CD4-positive, alpha-beta T cell treated with Interleukin-6 for 4 hours (primary cell): ENCODE results near the gene C16orf90.

Source experiments
- DNase-seq: peaks from one replicate; pipeline ENCODE4 v3.0.0-alpha.2; 2020; ENCODE audit warnings: mixed read lengths

The C16orf90 gene, protein sequence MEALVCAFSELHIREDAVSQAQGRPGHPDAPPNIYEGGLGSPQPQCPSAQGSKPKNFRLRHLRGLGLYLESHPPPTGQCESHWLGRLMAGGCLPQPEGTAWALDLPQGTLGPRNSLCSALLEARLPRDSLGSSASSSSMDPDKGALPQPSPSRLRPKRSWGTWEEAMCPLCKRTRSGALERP

DNA sequence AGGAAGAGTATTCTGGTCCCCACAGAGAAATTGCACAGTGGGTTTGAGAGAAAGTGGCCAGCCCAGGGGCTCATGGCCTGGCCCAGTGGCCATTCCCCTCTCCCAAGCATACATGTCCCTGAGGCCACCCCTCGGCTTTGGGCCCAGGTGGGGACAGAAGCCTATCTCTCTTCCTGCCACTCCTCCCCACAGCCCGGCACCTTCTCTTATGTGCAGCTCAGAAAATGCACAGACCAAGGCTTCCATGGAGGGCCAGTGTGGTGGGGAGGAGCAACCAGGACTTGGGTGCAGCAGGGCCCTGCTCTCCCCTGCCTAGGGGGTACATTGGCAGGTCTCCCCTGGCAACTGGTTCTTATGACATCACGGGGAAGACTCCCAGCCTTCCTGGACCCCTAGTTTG lies at the start of gene C16orf90:
Gene C16orf90 (minus strand): TSS at position 314 of the 400 bp plus-strand sequence. CDS start 68 bp downstream, at position 246.
- no peak for DNase-seq

DNA sequence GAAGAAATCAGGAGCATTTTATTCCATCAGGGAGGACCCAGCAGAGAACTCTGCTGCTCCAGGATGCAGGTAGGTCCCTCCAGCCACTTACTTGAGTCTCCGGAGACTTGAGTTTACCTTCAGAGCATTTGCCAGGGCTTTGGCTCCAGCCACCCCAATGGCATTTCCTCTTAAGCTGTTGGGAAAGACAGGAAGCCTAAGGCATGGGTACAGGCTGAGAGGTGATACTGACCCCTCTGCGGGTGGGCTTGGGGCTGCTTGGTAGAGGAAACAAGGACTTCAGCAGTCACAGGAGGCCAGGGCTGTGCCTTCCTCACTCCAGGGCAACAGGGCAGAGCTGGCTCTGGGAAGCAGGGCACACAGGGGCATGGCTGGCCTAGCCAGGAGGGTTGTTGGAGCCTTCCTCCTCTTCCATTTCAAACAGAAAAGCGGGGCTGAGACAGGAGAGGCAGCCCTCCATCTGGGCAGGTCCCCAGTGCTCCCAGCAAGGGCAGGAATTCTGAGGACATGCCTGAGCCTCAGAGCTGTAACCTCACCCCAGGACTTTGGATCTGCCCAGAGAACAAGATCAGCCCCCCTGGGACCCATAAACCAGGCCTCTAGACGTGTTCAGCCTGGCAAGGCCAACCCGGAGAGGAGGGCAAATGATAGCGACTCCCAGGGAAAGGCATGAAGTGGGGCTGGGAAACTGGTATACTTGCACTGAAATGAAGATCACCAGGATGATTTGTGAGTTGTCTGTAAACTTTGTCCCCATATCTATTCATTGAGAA lies 47.5 kb upstream of the C16orf90 start:
- DNase-seq = no peak

DNA sequence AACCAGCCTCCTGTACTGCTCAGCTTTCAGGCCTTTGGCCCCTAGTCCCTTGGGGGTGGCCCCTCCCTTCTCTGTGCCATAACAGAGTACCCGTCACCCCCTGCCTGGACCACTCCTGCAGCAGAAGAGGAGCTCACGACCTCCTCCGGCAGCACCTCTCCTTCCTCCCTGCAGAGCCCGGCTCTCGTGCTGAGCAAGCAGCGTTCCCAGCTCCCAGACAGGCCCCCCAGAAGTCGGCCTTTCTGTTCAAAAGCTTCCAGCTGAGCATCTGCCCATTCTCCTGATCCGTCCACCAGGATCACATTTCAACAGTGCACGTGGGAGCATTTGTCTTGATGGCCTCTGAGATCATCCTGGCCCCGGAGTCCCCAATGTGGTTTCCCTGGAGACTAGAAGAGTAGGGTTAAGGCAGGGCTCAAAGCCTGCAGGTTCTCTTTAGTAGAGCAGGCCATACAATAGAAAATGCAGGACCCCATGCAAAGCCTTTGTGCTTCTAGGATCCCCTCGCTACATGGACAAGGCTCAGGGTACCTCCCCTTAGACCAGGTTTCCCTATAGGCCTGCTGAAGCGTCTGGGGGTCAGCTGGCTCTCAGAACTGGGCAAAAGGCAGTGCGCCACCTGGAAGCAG lies 46.4 kb upstream of the C16orf90 start:
- DNase-seq = no peak

DNA sequence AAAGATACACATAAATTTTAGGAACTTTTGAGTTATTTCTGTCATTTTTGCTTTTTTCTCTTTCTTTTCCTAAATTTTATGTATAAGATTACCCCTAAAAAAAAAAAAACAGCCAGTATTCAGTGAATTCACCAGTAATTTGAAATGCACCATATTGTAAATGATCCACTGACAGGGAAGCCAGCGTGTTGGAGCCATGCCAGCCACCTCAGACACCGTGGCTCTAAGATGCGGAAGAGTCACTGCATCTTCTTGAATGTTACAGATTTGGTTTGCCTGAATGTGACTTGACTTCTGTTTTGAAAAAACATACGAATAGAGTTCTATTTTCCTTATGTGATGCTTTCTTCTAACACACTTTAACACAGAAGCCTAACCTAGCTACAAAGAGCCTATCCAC lies 42.9 kb upstream of the C16orf90 start:
- no peak for DNase-seq

DNA sequence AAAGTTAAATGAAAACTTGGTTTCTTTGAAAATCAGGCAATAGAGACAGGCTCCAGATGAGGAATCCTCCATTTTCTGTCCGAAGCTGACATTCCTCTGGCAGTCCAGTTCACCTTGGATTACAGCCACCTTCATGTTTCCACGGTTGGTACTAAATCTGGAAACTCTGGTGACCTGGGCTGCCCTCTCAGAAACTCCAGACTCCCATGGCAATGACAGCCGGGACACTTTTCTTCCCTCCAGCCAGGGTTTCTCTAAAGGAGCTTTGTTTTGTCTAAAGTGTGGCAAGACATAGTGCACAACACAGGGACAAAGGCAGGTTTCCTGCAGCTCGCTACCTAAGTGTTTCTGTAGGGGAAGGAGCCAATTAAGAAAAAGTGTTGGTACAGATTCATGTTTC lies 41.6 kb upstream of the C16orf90 start:
- no peak for DNase-seq

DNA sequence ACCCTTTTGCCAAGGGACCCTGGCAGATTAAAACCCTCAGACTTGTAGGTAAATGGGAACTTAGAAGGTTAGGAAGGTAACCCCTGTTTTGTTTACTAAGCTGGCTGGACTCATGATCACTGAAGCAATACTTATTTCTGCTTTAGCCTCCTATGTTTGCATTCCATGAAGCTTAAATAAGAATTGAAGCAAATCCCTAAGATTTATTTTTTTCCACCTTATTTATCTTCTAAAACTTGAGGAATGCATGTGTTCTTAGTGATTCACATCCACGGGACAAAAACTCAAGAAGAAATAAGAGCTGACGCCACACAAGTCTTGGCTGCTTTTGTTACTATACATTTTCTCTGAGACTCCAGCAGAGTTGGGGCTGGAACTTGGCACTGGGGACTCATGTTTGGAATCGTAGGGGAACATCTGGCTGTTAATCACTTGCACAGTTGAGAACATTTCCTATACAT lies 41.0 kb upstream of the C16orf90 start:
- DNase-seq = no peak

DNA sequence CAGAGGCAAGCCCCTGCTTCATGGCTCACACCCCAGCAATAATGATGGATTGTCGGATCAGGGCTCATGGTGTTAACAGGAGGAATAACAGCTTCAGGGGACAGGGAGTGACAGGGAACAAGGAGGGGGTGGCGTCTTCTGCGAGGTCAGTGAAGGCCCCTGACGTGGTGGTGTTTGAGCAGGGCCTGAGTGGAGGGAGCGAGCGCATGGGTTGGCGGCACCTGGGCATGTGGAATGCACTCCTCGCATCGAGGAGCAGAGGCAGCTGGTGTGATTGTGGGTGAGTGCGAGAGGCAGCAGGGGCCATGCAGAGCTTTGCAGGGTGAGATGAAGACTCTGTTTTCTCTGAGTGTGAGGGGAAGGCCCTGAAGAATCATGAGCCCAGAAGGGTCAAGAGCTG lies 38.8 kb upstream of the C16orf90 start:
- no peak for DNase-seq

DNA sequence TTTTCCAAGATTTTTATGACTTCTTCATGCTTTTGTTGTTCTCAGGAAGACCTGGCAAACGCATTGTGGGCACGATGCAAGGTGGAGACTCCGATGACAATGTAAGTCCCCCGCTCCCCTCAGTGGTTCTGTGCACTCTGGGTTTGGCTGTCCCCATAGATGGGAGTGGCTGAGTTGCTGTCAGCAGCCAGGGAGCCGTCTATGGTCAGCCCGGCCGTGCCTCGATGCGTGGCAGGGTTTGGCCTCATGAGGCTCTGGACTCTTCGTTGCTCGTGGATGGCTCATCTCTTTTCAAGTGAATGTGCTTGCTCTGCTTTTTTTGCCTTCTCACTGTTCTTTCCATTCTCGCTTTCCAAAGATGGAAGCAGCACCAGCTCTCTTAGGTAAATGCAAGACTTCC lies 37.5 kb upstream of the C16orf90 start:
- DNase-seq = no peak

DNA sequence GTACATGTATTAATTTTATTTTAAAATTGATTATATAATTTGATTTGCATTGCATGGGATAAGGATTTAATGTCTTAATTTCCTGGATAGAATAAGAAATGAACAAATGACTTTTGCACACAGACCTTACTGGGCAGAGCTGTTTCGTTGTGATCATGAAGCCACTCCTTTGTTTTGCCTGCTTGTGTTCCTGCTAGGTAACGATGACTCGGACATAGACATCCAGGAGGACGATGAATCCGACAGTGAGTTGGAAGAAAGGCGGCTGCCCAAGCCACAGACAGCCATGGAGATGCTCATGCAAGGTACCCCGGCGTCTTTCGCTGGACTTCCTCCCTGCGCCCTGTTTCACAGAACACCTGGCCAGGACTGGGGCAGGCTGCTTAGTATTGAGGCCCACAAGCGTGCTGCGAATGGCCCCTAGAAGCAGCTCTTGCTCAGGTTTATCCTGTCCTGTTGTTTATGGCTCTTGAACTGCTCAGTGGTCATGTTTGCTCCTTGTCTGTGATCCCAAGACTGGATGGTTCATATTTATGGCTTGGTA lies 35.2 kb upstream of the C16orf90 start:
- DNase-seq = no peak

DNA sequence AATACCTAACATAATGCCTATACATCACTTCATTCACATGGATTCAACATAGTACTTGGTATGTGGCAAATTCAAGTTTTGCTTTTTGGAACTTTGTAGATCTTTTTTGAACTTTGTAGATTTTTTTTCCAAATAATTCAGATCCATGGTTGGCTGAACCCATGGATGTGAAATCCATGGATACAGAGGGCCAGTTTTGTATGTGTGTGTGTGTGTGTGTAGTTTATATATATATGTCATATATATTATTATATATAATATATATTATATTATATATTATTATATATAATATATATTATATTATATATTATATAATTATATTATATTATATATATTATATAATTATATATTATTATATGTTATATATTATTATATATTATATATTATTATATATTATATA lies 33.9 kb upstream of the C16orf90 start:
- no peak for DNase-seq

DNA sequence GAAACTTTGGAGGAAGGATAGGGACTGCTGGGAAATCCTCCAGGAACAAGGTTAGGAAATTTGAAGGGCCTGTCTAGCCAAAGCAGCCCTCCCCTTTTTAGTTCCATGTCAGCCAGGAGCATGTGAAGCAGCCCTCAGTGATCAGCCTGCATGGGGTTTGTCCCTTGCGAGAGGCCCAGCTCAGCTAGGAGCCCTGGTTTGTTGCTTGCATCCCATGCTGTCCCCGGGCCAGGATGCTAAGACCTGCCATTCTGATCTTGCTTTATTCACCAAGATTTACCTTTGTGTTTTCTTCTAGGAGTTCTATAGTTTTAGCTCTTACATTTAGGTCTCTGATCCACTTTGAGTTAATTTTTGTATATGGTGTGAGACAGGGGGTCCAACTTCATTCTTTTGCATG lies 33.1 kb upstream of the C16orf90 start:
- DNase-seq = no peak

DNA sequence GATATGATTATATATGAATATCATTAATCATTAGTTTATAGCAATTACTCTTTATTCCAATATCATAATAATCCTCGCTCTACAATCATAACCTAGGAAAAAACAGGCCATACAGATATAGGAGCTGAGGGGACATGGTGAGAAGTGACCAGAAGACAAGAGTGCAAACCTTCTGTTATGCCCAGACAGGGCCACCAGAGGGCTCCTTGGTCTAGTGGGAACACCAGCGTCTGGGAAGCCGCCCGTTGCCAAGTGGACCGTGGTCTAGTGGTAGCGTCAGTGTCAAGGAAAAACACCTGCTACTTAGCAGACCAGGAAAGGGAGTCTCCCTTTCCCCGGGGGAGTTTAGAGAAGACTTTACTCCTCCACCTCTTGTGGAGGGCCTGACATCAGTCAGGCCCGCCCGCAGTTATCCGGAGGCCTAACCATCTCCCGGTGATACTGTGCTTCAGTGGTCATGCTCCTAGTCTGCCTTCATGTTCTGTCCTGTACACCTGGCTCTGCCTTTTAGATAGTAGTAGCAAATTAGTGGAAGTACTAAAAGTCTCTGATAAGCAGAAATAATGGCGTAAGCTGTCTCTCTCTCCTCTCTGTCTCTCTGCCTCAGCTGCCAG lies 32.0 kb upstream of the C16orf90 start:
- DNase-seq = peak; percentile 57

DNA sequence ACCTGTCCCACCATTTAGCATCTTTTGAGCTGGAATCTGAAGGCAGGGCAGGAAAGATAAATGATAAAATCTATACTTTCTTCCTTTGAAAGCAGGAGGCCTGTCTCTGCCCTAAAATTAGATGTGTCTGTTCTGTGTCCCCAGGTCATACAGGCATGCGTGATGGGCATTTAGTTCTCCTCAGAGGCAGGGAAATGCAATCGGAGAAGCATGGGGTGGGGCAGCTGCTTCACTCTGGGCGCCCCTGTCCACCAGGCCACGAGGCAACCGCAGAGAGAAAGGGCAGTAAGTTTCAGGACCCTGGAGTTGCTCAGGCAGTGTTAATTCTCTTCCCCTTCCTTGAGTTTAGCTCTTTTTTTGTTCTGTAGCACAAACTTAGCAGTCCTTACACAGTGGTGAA lies 30.7 kb upstream of the C16orf90 start:
- DNase-seq = no peak

DNA sequence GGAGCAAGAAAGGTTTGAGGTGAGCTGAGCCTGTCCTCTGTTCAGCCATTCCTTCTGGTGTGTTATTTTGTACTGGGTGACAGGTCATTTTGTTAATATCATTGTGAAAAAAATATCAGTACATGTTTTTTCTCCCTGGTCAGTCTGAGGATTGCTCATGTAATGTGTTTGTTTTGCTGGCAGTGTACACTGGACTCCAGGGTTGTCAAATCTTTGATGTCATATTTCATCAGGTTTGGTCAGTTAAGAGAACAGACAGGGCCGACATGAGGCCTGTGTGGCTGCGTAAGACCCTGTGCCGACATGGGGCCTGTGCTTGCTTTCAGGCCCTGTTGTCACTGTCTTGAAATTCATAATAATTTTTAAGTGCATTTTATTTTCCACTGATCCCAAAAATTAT lies 28.0 kb upstream of the C16orf90 start:
- DNase-seq = no peak

DNA sequence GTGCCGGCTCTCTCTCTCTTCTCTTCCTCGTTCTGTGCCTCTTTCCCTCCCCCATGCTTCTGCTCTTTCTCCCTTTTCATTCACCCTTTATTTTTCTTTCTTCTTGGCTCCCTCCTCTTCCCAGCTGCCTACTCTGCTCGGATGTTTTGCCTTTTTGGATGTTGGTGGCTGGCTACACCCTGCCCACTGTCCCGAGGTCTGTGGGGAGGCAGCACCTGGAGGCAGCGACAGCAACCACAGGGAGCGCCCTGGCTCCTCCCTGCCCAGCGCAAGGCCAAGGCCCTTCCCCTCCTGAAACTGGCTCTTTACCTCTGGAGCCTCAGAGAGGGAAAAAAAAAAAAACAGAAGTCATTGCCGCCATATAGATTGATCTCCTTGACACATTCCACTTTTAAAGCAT lies 25.6 kb upstream of the C16orf90 start:
- no peak for DNase-seq

DNA sequence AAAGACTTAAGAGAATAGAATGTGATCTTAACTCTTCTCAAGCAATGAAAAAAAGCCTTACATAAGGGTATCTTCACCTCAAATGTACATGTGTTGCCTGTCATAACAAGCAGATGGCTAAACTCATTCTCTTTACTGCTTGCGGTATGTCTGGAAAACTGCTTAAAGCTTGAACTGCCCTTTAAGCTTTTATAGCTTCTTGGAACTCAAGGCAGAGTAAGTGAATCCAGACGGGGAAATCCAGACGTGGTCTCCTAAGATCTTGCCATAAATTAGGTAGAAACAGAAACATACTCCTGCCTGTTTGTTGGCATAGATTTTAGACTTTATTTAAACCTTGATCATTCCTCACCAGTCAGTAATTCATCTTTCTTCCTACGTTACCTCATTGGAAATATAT lies 25.1 kb upstream of the C16orf90 start:
- no peak for DNase-seq

DNA sequence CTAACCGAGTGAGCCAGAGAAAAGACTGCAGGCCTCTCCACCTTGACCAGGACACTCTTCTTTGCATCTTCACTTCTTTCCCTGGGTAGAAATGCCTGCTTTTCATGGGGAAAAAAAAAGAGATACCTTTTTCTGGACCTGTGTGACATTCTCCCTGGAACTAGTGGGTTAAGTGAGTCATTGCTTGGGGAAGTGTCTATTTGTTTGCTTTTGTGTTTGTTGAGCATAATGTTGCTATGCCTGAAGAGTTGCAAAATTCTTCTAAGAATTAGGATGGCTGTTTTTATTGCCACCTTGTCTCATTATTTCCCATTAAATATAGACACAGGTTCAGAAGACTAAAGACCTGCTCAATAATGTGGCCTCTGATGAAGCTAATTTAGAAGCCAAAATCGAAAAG lies 24.3 kb upstream of the C16orf90 start:
- DNase-seq = no peak

DNA sequence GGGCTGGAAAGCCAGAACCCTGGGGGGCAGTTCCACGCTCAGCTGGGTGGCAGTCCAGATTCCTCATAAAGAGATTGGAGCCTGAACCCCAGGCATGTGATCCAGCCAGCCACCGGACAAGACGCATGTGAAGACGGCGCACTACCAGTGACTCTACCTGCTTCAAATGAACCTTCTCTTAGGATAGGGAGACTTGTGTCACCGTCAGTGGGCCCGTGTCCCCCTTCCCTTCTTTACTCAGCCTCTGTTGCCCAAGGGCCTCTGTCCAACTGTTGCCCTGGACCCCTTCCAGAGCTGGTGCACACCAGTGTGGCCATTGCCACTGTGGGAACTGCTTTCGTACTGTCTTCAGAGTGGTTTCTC lies 23.7 kb upstream of the C16orf90 start:
- DNase-seq = no peak

DNA sequence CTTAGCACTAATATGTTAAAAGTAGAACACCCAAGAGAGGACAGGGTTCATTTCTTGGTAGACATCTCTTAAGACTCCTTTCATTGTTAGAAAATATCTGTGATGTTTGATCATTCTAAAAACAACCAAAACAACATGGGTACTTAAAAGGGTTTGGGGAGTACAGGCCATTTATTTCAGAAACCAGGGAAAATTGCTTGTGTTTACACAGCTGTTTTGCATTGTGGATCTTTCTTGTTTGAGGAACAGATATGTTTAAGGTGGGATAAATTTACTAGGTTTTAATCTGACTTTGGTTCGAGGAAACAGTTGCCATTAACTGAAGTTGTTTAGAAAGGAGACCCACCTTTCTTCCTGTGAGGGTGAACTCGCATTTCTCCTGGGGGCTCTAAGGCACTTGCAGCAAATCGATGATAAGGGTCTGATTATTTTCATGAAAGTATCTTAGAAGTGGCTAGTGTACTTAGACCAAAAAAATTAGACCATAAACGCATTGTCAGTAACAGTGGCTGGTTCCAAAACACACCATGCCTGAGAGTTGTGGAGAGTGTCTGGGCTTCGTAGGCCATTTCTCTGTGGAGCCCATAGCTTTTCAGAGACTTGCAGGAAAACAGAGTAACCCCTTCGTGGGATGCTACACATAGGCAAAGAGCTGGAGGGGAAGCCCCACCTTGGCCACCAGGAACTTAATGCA lies 23.1 kb upstream of the C16orf90 start:
- DNase-seq = no peak

DNA sequence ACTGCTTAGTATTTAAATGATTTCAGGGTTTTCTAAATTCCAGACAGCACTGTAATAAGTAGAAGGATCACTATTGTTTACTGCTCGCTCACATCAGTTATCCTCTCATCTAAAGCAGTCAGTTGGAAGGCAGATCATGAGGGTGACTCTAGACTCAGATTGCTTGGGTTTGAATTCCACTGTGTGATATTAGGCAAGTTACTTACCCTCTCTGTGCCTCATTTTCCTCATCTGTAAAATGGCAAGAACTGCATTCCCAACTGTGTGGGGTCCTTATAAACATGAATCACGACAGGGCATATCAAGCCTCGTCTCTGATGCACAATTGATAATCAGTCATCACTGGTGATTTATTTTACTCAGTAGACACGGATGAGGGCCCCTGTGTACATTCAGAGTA lies 20.6 kb upstream of the C16orf90 start:
- DNase-seq = no peak

DNA sequence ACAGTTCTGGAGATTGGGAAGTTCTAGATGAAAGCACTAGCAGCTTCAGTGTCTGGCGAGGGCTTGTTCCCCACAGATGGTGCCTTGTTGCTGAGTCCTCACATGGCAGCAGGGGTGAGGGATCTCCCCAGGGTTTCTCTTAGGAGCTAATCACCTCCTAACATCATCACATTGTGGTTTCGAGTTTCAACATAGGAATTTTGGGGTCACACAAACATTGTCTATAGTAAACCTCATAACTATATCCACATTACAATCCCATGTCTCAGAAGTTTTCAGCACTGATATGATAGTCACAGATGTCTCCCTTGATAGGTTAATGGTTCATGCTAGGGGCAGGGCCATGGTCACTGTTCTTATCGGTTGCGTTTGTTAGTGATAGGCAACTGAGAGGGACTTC lies 19.3 kb upstream of the C16orf90 start:
- DNase-seq = no peak

DNA sequence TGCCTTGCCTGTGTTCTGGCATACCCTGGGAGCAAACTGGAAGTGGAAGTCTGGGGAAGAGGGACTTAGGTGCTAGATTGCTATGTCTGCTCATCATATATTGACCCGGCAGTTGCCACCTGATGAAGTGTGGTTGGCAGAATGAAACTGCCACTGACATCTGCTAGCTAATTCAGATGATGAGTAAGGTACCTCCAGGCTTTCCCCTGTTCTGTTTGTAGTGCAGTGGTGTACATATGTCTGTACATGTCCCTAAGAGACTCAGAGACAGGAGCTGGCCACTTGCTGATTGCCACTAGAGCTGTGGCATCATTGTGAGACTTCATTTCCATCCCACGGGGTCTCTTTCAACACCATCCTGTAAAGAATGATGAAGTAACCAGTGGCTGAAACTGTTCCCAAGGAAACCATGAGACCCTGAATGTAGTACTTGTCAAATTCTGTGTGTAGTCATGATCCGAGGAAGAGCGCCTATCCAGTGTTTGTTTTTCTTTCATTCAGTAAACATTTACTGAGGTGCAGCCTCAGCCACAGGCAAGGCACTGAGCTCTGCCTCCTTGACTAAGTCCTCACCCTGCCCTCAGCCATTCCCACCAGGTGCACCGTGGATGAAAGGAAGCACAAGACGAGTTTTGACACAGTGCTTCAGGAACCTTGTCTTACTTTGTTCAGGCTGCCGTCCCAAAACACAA lies 18.7 kb upstream of the C16orf90 start:
- no peak for DNase-seq
